ENCODE results near the gene KCNAB1. TPM values are rescaled to one million over a fixed set of nuclear protein-coding genes. Genes with fewer than 3 reads are reported as not detected.

KCNAB1 gene
- not detected in 5 replicates for total RNA-seq (2022; extraction: Qiagen RNA extraction)

DNA sequence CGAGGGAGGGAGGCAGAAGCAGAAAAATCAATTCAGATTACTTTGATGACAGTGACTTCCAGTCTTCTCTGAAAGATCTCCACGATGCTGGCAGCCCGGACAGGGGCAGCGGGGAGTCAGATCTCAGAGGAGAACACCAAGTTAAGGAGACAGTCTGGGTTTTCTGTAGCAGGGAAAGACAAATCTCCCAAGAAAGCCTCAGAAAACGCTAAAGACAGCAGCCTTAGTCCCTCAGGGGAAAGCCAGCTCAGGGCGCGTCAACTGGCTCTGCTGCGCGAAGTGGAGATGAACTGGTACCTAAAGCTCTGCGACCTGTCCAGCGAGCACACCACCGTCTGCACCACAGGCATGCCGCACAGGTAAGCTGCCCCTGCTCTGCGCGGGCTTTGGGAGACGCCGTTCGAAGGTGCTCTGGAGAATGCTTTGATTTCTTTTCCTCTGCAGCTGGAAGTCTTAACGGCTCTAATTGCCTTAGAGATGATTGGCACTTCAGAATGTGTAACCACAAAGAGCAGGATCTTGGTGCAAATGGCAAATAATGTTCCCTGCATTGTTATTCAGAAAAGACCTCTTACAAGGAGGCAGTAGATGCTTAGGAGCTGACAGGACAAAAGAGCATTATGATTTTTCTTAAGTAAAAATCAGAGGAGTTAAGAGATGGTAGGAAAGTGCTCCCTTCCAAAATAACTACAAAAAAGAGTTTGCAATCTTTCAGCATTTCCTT is at the start of gene KCNAB1:
Gene KCNAB1, plus strand, starts transcription at position 51 of the 724 bp plus-strand sequence.

DNA sequence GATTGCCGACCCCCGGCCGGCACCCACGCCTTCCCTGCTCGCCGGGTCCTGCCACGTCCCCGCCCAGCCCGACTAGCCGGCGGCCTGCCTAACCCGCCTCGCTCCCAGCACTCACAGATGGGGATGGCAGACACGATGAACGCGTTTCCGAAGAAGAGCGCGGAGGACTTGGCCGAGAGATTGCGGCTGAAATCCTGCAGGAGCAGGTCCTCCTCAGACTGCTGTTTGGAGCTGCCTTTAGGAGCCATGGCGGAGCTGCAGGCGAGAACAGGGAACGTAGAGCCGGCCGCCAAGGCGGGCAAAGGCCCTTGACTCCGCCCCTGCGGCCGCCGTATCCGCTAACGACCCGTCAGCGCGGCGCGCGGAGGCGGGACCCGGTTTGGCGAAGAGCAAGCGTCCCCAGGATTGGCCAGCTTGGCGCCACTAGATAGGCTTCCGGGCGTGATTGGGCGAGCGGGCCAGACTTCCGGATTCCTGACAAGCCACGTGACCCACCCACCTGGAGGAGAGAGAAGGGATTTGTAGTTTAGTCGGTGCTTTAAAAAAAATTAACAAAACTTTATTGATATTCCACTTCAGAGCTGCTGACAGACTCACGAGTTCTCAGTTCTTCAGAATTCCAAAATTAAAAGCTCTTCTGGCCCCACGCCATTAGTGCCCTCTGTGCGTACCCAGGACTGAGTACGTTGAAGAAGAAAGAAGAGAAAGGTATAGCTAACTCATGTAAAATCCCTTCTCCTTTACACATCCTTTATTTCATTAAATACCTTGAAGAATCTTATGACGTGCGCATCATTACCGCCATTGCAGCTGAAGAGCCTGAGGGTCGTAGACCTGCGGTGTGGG is 434.7 kb downstream of the KCNAB1 start, which contains the start of gene SSR3:
Gene SSR3, minus strand, starts transcription at position 276 of the 846 bp plus-strand sequence. Its CDS starts 28 bp downstream, at position 248.

Other genes starting within 250 kb of the KCNAB1 start
- gene GMPS, start 249.9 kb upstream of the KCNAB1 start, total RNA-seq (2022; extraction: Qiagen RNA extraction), result 82.3 to 99.0 TPM (median 91.2 TPM) in 5 replicates

Data from A549 treated with dexamethasone at 1 μM for 4 hours (cell line).